MM.1S (cell line): ENCODE measurements around the gene TBC1D7.

ENCODE experiments used
- DNase-seq: peaks from one replicate; pipeline ENCODE4 v3.0.0-alpha.2; 2015
- H2AFZ ChIP-seq: fragments of 300-600 bp; sonication (generic); 2 replicates; pipeline ENCODE4 v1.6.0; 2016; ENCODE audit warnings: antibody characterized with exemption, low read length
- H3F3A ChIP-seq: fragments of 300-600 bp; sonication (generic); 2 replicates; pipeline ENCODE4 v1.6.1; 2016; ENCODE audit warnings: mild to moderate bottlenecking, antibody characterized with exemption, low read length, moderate library complexity, mixed read lengths; ENCODE audit not compliant: insufficient read depth
- H3K27ac ChIP-seq: fragments of 300-600 bp; sonication (generic); 2 replicates; pipeline ENCODE4 v1.5.1; 2016; ENCODE audit warnings: mild to moderate bottlenecking, low read length
- H3K27me3 ChIP-seq: fragments of 300-600 bp; sonication (generic); replicated peaks from 2 replicates; pipeline ENCODE4 v1.6.0; 2016; ENCODE audit warnings: low read length; ENCODE audit not compliant: insufficient read depth
- H3K36me3 ChIP-seq: fragments of 300-600 bp; sonication (generic); replicated peaks from 2 replicates; pipeline ENCODE4 v1.6.1; 2016; ENCODE audit warnings: mild to moderate bottlenecking, low read length, mixed read lengths; ENCODE audit not compliant: insufficient read depth
- H3K4me1 ChIP-seq: fragments of 300-600 bp; sonication (generic); 2 replicates; pipeline ENCODE4 v1.6.1; 2016; ENCODE audit warnings: low read length, mixed read lengths
- H3K4me2 ChIP-seq: fragments of 300-600 bp; sonication (generic); 2 replicates; pipeline ENCODE4 v1.6.0; 2016; ENCODE audit warnings: low read depth, low read length
- H3K4me3 ChIP-seq: fragments of 300-600 bp; sonication (generic); 2 replicates; pipeline ENCODE4 v1.5.1; 2016; ENCODE audit warnings: low read length, mixed read lengths
- H3K79me2 ChIP-seq: fragments of 300-600 bp; sonication (generic); 2 replicates; pipeline ENCODE4 v1.6.1; 2016; ENCODE audit warnings: mixed run types, low read length, mixed read lengths
- H3K9ac ChIP-seq: fragments of 300-600 bp; sonication (generic); 2 replicates; pipeline ENCODE4 v1.6.1; 2016; ENCODE audit warnings: low read length, mixed read lengths
- H3K9me2 ChIP-seq: fragments of 300-600 bp; sonication (generic); replicated peaks from 2 replicates; pipeline ENCODE4 v1.6.1; 2016; ENCODE audit warnings: mild to moderate bottlenecking, low read length, mixed read lengths; ENCODE audit not compliant: insufficient read depth
- H3K9me3 ChIP-seq: fragments of 300-600 bp; sonication (generic); replicated peaks from 2 replicates; pipeline ENCODE4 v1.6.1; 2016; ENCODE audit warnings: mild to moderate bottlenecking, low read length, mixed read lengths; ENCODE audit not compliant: insufficient read depth
- H4K20me1 ChIP-seq: fragments of 300-600 bp; sonication (generic); 2 replicates; pipeline ENCODE4 v1.6.1; 2016; ENCODE audit warnings: mild to moderate bottlenecking, low read length, moderate library complexity, mixed read lengths; ENCODE audit not compliant: insufficient read depth
- EZH2 ChIP-seq: fragments of 300-600 bp; sonication (generic); optimal IDR thresholded peaks from 2 replicates; pipeline ENCODE3; 2017; ENCODE audit warnings: low read depth, mild to moderate bottlenecking, antibody characterized with exemption, low read length, mixed read lengths
- EZH2phosphoT487 ChIP-seq: fragments of 300-600 bp; sonication (generic); IDR thresholded peaks from 2 replicates; pipeline ENCODE4 v1.6.1; 2018; ENCODE audit warnings: antibody characterized with exemption, low read length
- TF ChIP-seq, protein P1 (sequence below): fragments of 300-600 bp; sonication (generic); IDR thresholded peaks from 2 replicates; pipeline ENCODE4 v1.5.1; 2016; ENCODE audit warnings: antibody characterized with exemption, low read length, mixed read lengths

TBC1D7 gene

DNA sequence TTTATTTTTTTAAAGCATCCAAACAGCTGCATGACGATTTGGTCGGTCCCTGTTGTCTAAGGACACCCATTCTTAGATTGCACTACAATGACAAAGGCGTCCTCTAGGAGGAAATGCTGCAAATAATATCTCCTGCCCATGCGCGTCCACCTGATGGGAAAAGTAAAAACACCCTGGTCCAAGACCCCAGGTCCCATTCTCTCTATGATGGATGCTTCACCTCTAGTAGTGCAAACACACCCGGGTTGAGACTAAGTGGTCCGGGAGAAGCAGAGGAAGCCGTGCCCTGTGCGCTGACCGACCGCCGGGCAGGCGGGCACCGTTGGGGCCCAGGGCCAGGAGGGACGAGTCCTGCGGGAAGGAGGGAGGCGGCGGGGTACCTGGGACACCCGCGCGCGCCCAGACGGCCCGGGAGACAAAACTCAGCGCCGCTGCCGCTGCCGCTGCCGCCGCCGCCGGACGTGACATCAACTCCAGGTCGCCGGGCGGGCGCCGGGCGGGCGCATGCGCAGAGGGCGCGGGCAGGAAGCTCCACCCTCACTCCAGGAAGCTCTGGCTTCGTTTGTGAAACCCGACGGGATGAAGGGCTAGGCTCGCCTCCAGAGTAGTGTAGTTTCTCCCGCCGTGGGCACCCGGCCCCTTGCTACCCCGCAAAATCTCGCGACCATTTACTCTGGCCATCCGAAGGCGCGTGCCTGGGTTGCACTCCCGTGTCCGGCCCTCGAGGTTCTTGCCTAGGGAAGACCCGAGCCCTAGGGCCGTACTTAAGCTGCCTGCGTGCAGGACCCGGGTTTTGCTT, at the start of gene TBC1D7:
Gene TBC1D7, minus strand, starts transcription at position 462 of the 799 bp plus-strand sequence. CDS start 1,639 bp downstream, outside the sequence.
- Histone ChIP-seq H3K9ac (peak within 1 kb of the TSS; percentile 87), H3K4me3 (peak within 1 kb of the TSS; percentile 68), H3K9me3 (no peaks in the 10 kb centered on the region), H4K20me1 (no peaks in the 10 kb centered on the region), H3K36me3 (no peaks in the 10 kb centered on the region), H3K4me1 (peaks cover 32% of the 10 kb centered on the region), H3F3A (peaks cover 16% of the 10 kb centered on the region), H3K9me2 (no peaks in the 10 kb centered on the region), H3K27me3 (no peaks in the 10 kb centered on the region), H3K27ac (peak within 1 kb of the TSS; percentile 80), H3K79me2 (peaks cover 18% of the 10 kb centered on the region), H2AFZ (peak within 1 kb of the TSS; percentile 88), H3K4me2 (peak within 1 kb of the TSS; percentile 95)
- DNase-seq, result peak; percentile 91
- TF ChIP-seq, protein P1, sequence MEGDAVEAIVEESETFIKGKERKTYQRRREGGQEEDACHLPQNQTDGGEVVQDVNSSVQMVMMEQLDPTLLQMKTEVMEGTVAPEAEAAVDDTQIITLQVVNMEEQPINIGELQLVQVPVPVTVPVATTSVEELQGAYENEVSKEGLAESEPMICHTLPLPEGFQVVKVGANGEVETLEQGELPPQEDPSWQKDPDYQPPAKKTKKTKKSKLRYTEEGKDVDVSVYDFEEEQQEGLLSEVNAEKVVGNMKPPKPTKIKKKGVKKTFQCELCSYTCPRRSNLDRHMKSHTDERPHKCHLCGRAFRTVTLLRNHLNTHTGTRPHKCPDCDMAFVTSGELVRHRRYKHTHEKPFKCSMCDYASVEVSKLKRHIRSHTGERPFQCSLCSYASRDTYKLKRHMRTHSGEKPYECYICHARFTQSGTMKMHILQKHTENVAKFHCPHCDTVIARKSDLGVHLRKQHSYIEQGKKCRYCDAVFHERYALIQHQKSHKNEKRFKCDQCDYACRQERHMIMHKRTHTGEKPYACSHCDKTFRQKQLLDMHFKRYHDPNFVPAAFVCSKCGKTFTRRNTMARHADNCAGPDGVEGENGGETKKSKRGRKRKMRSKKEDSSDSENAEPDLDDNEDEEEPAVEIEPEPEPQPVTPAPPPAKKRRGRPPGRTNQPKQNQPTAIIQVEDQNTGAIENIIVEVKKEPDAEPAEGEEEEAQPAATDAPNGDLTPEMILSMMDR, result 0 out of 2 replicates have a peak, but pooled peaks have one; percentile 18
- no peak for TF ChIP-seq EZH2

DNA sequence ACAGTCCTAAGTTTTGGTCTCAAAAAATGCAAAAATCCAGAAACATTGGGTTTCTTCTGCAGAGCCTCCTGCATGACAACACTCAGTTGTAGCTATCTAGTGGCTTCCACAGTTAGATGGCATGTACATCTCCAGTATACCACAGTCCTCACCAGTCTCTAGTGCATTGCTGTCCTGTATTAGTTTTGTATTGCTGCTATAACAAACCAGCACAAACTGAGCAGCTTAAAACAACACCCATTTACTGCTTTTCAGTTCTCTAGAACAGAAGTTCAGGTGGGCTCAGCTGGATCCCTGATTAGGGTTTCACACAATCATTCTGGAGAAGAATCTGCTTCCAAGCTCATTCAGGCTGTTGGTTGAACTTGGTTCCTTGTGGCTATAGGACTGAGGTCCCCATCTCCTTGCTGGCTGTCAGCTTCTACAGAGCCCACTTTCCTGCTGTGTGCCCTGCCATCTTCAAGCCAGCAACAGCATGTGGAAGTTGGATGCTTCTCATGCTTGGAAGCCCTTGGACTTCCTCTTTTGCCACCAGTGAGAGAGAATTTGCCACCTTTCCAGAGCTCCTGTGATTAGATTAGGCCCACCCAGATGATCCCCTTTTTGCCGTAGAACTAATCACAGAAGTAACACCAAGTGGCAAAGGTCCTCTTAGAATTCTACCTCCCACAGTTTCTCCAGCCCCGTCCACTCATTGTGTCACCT, 48.9 kb upstream of the TBC1D7 start:
- no peak overlapping the region for H3K27ac ChIP-seq
- H3K36me3 ChIP-seq, result no peaks in the 10 kb centered on the region
- peaks cover 54% of the 10 kb centered on the region for H3K4me1 ChIP-seq
- H4K20me1 ChIP-seq, result no peaks in the 10 kb centered on the region
- no peak overlapping the region for H2AFZ ChIP-seq
- TF ChIP-seq EZH2, result no peak
- no peak for TF ChIP-seq EZH2phosphoT487
- TF ChIP-seq, protein P1, result no peak
- no peaks in the 10 kb centered on the region for H3F3A ChIP-seq
- no peak overlapping the region for H3K4me3 ChIP-seq
- no peak overlapping the region for H3K9ac ChIP-seq
- H3K4me2 ChIP-seq, result no peak overlapping the region
- H3K27me3 ChIP-seq, result no peaks in the 10 kb centered on the region
- no peaks in the 10 kb centered on the region for H3K9me3 ChIP-seq
- H3K9me2 ChIP-seq, result no peaks in the 10 kb centered on the region
- DNase-seq, result no peak
- no peaks in the 10 kb centered on the region; the same call in 1 of the 2 replicates for H3K79me2 ChIP-seq

DNA sequence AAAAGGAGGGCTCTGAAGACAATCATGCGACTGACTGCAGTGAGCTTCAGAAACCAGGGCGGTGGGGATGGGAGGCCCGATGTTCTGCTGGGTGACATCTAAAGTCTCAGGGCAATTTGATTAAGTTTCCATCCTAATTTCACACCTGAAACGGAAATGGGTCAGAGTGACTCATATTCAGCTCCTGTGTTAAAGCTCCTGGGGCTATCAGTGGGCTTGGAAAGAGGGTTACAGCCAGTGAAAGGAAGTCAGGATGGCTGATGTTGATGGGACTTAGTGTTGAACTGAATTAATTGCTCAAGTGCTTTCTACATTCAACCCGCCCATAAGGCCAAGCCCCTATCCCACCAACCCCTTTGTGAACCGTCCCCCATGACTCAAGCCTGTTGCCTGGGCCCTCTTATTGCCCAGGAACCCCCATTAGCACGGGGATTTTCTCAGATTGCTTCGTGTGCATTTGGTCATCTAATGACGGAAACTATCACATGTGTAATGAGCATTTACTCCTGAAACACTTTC, 47.1 kb upstream of the TBC1D7 start:
- Histone ChIP-seq H3K9me3 (no peaks in the 10 kb centered on the region), H3K4me3 (no peak overlapping the region), H2AFZ (no peak overlapping the region), H3K4me2 (no peak overlapping the region), H3K27me3 (no peaks in the 10 kb centered on the region), H3K27ac (no peak overlapping the region; the same call in 1 of the 2 replicates), H3K4me1 (peaks cover 46% of the 10 kb centered on the region), H3K9me2 (no peaks in the 10 kb centered on the region), H3K36me3 (no peaks in the 10 kb centered on the region), H4K20me1 (no peaks in the 10 kb centered on the region), H3K9ac (no peak overlapping the region), H3F3A (no peaks in the 10 kb centered on the region), H3K79me2 (no peaks in the 10 kb centered on the region)
- peak; percentile 58 for DNase-seq
- TF ChIP-seq EZH2phosphoT487 (no peak), EZH2 (no peak)
- TF ChIP-seq, protein P1, result no peak
